ENCODE measurements around the gene SDR42E1. TPM values are rescaled to one million over a fixed set of nuclear protein-coding genes. Genes with fewer than 3 reads are reported as not detected.

Gene SDR42E1
- total and polyA plus RNA-seq, 9 of the 15 experiments (the other 6 are each of a cell fraction or from before 2014, with no cell fraction given), result 0.13 to 1.3 (median 0.42) TPM

DNA sequence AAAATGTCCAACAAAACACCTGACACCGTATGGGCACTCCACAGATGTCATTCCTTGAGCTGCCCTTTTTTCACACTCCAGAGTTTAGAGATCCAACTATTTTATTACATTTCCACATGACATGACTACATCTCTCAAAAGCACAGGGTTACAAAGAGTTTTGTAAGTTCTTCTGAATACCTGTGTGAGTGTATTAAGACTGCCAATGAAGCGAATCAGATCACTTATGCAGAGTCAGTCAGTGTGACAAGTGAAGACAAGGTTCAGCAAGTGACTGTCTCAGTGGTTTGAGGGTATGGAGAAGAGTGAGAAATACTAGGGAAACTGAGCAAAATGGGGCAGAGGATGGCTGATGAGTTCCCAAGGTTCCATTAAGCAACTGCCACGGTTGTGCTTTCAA lies 8.4 kb downstream of the SDR42E1 start:
- Histone ChIP-seq H3K79me2 (ENCODE audit: control insufficient read depth, insufficient read depth, low read length) (no peaks in the 10 kb centered on the region), H3K9me3 (replicated peaks; ENCODE audit: control insufficient read depth, insufficient read depth, low read depth, low read length) (no peaks in the 10 kb centered on the region), H2AFZ (ENCODE audit: low read depth, low read length) (no peak overlapping the region), H4K20me1 (replicated peaks; ENCODE audit: control insufficient read depth, insufficient read depth, low read length) (no peaks in the 10 kb centered on the region), H3K4me1 (replicated peaks in 1 of 2; ENCODE audit: control insufficient read depth in 2 of 2, insufficient read depth in 2 of 2, low read length in 2 of 2) (no peaks in the 10 kb centered on the region), H3K9me1 (ENCODE audit: control insufficient read depth, insufficient read depth, low read length) (no peaks in the 10 kb centered on the region), H3K36me3 (ENCODE audit: control insufficient read depth, insufficient read depth, low read length) (no peaks in the 10 kb centered on the region), H3K9ac (ENCODE audit: insufficient read depth in 1 of 2, low read depth in 2 of 2, low read length in 2 of 2) (no peak overlapping the region), H3K27me3 (ENCODE audit: control insufficient read depth in 2 of 2, insufficient read depth in 2 of 2, low read length in 2 of 2) (peaks cover 0 to 12% of the 10 kb centered on the region in 2 experiments; a peak in 3 of 5 replicates), H3K4me3 (no peak overlapping the region), H3K27ac (ENCODE audit: extremely low read depth, low read depth, low read length) (no peak overlapping the region), H3K4me2 (ENCODE audit: insufficient read depth, low read length) (no peak overlapping the region)
- no peak for FAIRE-seq
- in situ Hi-C loops (cut with MboI), result no loop called here
- intact Hi-C loops (cut with micrococcal nuclease), result no loop called here
- no peak for ATAC-seq
- ChIA-PET CTCF (ENCODE audit: low intra/inter-chr PET ratio) (no interaction called here), POLR2A (no interaction called here)
- BruUV-seq (replicated peaks), result no TSS peak
- 0% methylated on average over 3 of the region's 3 CpGs for WGBS (ENCODE audit: insufficient coverage, low coverage, missing lambda C conversion rate)
- no peak for DNase-seq (ENCODE audit: extremely low read depth in 1 of 4, low spot score in 3 of 4)
- TF ChIP-seq TEAD4 (IDR thresholded peaks at IDR 0.05; ENCODE audit: low read length), result no peak
- no peak for TF ChIP-seq TEAD4 (CRISPR knock-in tag; IDR thresholded peaks at IDR 0.05; ENCODE audit: borderline replicate concordance)
- TF ChIP-seq, protein P1, sequence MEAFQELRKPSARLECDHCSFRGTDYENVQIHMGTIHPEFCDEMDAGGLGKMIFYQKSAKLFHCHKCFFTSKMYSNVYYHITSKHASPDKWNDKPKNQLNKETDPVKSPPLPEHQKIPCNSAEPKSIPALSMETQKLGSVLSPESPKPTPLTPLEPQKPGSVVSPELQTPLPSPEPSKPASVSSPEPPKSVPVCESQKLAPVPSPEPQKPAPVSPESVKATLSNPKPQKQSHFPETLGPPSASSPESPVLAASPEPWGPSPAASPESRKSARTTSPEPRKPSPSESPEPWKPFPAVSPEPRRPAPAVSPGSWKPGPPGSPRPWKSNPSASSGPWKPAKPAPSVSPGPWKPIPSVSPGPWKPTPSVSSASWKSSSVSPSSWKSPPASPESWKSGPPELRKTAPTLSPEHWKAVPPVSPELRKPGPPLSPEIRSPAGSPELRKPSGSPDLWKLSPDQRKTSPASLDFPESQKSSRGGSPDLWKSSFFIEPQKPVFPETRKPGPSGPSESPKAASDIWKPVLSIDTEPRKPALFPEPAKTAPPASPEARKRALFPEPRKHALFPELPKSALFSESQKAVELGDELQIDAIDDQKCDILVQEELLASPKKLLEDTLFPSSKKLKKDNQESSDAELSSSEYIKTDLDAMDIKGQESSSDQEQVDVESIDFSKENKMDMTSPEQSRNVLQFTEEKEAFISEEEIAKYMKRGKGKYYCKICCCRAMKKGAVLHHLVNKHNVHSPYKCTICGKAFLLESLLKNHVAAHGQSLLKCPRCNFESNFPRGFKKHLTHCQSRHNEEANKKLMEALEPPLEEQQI (IDR thresholded peaks at IDR 0.05), result no peak
- TF ChIP-seq, protein P2, sequence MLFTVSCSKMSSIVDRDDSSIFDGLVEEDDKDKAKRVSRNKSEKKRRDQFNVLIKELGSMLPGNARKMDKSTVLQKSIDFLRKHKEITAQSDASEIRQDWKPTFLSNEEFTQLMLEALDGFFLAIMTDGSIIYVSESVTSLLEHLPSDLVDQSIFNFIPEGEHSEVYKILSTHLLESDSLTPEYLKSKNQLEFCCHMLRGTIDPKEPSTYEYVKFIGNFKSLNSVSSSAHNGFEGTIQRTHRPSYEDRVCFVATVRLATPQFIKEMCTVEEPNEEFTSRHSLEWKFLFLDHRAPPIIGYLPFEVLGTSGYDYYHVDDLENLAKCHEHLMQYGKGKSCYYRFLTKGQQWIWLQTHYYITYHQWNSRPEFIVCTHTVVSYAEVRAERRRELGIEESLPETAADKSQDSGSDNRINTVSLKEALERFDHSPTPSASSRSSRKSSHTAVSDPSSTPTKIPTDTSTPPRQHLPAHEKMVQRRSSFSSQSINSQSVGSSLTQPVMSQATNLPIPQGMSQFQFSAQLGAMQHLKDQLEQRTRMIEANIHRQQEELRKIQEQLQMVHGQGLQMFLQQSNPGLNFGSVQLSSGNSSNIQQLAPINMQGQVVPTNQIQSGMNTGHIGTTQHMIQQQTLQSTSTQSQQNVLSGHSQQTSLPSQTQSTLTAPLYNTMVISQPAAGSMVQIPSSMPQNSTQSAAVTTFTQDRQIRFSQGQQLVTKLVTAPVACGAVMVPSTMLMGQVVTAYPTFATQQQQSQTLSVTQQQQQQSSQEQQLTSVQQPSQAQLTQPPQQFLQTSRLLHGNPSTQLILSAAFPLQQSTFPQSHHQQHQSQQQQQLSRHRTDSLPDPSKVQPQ (CRISPR knock-in tag; IDR thresholded peaks at IDR 0.05; ENCODE audit: borderline replicate concordance), result no peak
- TF ChIP-seq SREBF2 (CRISPR knock-in tag; IDR thresholded peaks at IDR 0.05), result no peak
- TF ChIP-seq, protein P3, sequence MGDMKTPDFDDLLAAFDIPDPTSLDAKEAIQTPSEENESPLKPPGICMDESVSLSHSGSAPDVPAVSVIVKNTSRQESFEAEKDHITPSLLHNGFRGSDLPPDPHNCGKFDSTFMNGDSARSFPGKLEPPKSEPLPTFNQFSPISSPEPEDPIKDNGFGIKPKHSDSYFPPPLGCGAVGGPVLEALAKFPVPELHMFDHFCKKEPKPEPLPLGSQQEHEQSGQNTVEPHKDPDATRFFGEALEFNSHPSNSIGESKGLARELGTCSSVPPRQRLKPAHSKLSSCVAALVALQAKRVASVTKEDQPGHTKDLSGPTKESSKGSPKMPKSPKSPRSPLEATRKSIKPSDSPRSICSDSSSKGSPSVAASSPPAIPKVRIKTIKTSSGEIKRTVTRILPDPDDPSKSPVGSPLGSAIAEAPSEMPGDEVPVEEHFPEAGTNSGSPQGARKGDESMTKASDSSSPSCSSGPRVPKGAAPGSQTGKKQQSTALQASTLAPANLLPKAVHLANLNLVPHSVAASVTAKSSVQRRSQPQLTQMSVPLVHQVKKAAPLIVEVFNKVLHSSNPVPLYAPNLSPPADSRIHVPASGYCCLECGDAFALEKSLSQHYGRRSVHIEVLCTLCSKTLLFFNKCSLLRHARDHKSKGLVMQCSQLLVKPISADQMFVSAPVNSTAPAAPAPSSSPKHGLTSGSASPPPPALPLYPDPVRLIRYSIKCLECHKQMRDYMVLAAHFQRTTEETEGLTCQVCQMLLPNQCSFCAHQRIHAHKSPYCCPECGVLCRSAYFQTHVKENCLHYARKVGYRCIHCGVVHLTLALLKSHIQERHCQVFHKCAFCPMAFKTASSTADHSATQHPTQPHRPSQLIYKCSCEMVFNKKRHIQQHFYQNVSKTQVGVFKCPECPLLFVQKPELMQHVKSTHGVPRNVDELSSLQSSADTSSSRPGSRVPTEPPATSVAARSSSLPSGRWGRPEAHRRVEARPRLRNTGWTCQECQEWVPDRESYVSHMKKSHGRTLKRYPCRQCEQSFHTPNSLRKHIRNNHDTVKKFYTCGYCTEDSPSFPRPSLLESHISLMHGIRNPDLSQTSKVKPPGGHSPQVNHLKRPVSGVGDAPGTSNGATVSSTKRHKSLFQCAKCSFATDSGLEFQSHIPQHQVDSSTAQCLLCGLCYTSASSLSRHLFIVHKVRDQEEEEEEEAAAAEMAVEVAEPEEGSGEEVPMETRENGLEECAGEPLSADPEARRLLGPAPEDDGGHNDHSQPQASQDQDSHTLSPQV (IDR thresholded peaks at IDR 0.05), result no peak
- no peak for TF ChIP-seq MED1 (CRISPR knock-in tag; IDR thresholded peaks at IDR 0.05; ENCODE audit: borderline replicate concordance)
- no peak for TF ChIP-seq ZNF785 (CRISPR knock-in tag; IDR thresholded peaks at IDR 0.05)
- TF ChIP-seq, protein P4, sequence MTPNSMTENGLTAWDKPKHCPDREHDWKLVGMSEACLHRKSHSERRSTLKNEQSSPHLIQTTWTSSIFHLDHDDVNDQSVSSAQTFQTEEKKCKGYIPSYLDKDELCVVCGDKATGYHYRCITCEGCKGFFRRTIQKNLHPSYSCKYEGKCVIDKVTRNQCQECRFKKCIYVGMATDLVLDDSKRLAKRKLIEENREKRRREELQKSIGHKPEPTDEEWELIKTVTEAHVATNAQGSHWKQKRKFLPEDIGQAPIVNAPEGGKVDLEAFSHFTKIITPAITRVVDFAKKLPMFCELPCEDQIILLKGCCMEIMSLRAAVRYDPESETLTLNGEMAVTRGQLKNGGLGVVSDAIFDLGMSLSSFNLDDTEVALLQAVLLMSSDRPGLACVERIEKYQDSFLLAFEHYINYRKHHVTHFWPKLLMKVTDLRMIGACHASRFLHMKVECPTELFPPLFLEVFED (CRISPR knock-in tag; conservative IDR thresholded peaks at IDR 0.05), result no peak
- TF ChIP-seq CAMTA2 (CRISPR knock-in tag; conservative IDR thresholded peaks at IDR 0.05), result no peak
- TF ChIP-seq GTF2F1 (IDR thresholded peaks at IDR 0.05; ENCODE audit: low read depth, low read length), result no peak
